H1 (cell line): ENCODE measurements around the gene SIGLEC7. TPM values are rescaled to one million over a fixed set of nuclear protein-coding genes. Genes with fewer than 3 reads are reported as not detected.

ENCODE experiments used
- CTCF ChIA-PET: fragments of 300-600 bp; sonication (Branson Sonifier 250); formaldehyde crosslinking; loops from one replicate; lab custom pipeline; 2021; ENCODE audit not compliant: partially characterized antibody; lab: Charles Lee
- POLR2A ChIA-PET: fragments of 300-600 bp; sonication (Branson Sonifier 250); formaldehyde crosslinking; loops from one replicate; lab custom pipeline; 2021; ENCODE audit warnings: inconsistent platforms; ENCODE audit not compliant: partially characterized antibody; lab: Charles Lee
- DNase-seq, 2 experiments: peaks; one replicate each; pipeline versions ENCODE4 v3.0.0 to v3.0.0-alpha.2; 2010 to 2022; ENCODE audit warnings: low spot score in 2 of 2, low read depth in 1 of 2, mixed read lengths in 1 of 2
- FAIRE-seq: peaks from 2 replicates; lab custom pipeline; 2011; peaks lifted over from hg19 to GRCh38; lab: Jason Lieb, UNC
- H2AFZ ChIP-seq: 2 replicates; pipeline ENCODE4 v1.8.1; 2012; ENCODE audit warnings: low read length, inconsistent platforms
- H2AK5ac ChIP-seq: 2 replicates; pipeline ENCODE4 v1.6.1; 2013; ENCODE audit warnings: low read depth, low read length
- H2BK120ac ChIP-seq: replicated peaks from 2 replicates; pipeline ENCODE3; 2013; ENCODE audit warnings: low read depth, low read length, inconsistent platforms
- H2BK12ac ChIP-seq: 2 replicates; pipeline ENCODE4 v1.6.1; 2013; ENCODE audit warnings: low read depth, low read length
- H2BK15ac ChIP-seq: 2 replicates; pipeline ENCODE4 v1.6.1; 2013; ENCODE audit warnings: low read length
- H2BK20ac ChIP-seq: 2 replicates; pipeline ENCODE4 v1.6.1; 2013; ENCODE audit warnings: low read length
- H2BK5ac ChIP-seq: 2 replicates; pipeline ENCODE4 v1.6.1; 2013; ENCODE audit warnings: low read depth, low read length
- H3K14ac ChIP-seq: 2 replicates; pipeline ENCODE4 v1.6.1; 2013; ENCODE audit warnings: inconsistent platforms; ENCODE audit not compliant: insufficient read length
- H3K18ac ChIP-seq: 2 replicates; pipeline ENCODE4 v1.6.1; 2013; ENCODE audit warnings: low read length; ENCODE audit errors: extremely low read depth
- H3K23ac ChIP-seq: 2 replicates; pipeline ENCODE4 v1.6.1; 2013; ENCODE audit warnings: inconsistent platforms; ENCODE audit not compliant: insufficient read length
- H3K23me2 ChIP-seq: 2 replicates; pipeline ENCODE4 v1.6.1; 2013; ENCODE audit warnings: low read depth, low read length
- H3K27ac ChIP-seq: 2 replicates; pipeline ENCODE4 v1.6.1; 2011; ENCODE audit warnings: low read depth, low read length, inconsistent platforms
- H3K27me3 ChIP-seq, 4 experiments: replicated peaks in 1 of 4; 1 replicate in 1 of 4; 2 replicates in 3 of 4; pipeline versions ENCODE4 v1.6.1 to v1.8.1; 2011 to 2013; ENCODE audit warnings: low read length in 3 of 4, mild to moderate bottlenecking in 3 of 4, inconsistent platforms in 2 of 4, mixed read lengths in 2 of 4, moderate library complexity in 1 of 4; ENCODE audit not compliant: control insufficient read depth in 3 of 4, insufficient read depth in 3 of 4; ENCODE audit errors: extremely low read depth in 1 of 4
- H3K36me3 ChIP-seq, 4 experiments: 2 replicates each; pipeline versions ENCODE4 v1.6.1 to v1.8.1; 2011 to 2013; ENCODE audit warnings: mild to moderate bottlenecking in 4 of 4, low read length in 3 of 4, moderate library complexity in 2 of 4, control low read depth in 1 of 4, inconsistent platforms in 1 of 4; ENCODE audit not compliant: insufficient read depth in 4 of 4, control insufficient read depth in 2 of 4
- H3K4ac ChIP-seq: replicated peaks from 2 replicates; pipeline ENCODE3; 2013; ENCODE audit warnings: low read length, low read depth, mixed read lengths, inconsistent platforms; ENCODE audit not compliant: insufficient read length
- H3K4me1 ChIP-seq, 4 experiments: replicated peaks in 1 of 4; 1 replicate in 1 of 4; 2 replicates in 3 of 4; pipeline versions ENCODE4 v1.6.1 to v1.8.1; 2011 to 2013; ENCODE audit warnings: low read length in 3 of 4, inconsistent platforms in 2 of 4, mixed read lengths in 1 of 4; ENCODE audit not compliant: insufficient read depth in 4 of 4, control insufficient read depth in 3 of 4
- H3K4me2 ChIP-seq, 2 experiments: 2 replicates each; pipeline versions ENCODE4 v1.6.1 to v1.8.1; 2011 to 2013; ENCODE audit warnings: low read depth in 2 of 2, low read length in 2 of 2, control low read depth in 1 of 2, inconsistent platforms in 1 of 2, mild to moderate bottlenecking in 1 of 2; ENCODE audit not compliant: insufficient read depth in 1 of 2
- H3K4me3 ChIP-seq, 4 experiments: fragments of 200-600, 300-600 bp in 1 of 4; sonication (generic), shearing (Covaris generic), sonication (Bioruptor Twin) in 1 of 4; 2 replicates each; pipeline versions ENCODE4 v1.5.1 to v1.8.1; 2011 to 2016; ENCODE audit warnings: low read length in 4 of 4, low read depth in 3 of 4, control low read depth in 2 of 4, inconsistent platforms in 2 of 4, mild to moderate bottlenecking in 2 of 4, mixed read lengths in 1 of 4, moderate library complexity in 1 of 4; ENCODE audit not compliant: insufficient read depth in 2 of 4; ENCODE audit errors: extremely low read depth in 1 of 4
- H3K56ac ChIP-seq: replicated peaks from 2 replicates; pipeline ENCODE3; 2013; ENCODE audit warnings: low read depth, mild to moderate bottlenecking, mixed read lengths, low read length, inconsistent platforms; ENCODE audit not compliant: insufficient read length
- H3K79me1 ChIP-seq: 2 replicates; pipeline ENCODE4 v1.6.1; 2013; ENCODE audit warnings: low read depth, low read length, control low read depth
- H3K79me2 ChIP-seq, 2 experiments: 2 replicates each; pipeline versions ENCODE4 v1.6.1 to v1.8.1; 2012 to 2013; ENCODE audit warnings: low read length in 2 of 2, mild to moderate bottlenecking in 2 of 2, inconsistent platforms in 1 of 2; ENCODE audit not compliant: insufficient read depth in 2 of 2, control insufficient read depth in 1 of 2
- H3K9ac ChIP-seq, 4 experiments: replicated peaks in 1 of 4; 1 replicate in 1 of 4; 2 replicates in 3 of 4; pipeline versions ENCODE4 v1.6.1 to v1.8.1; 2011 to 2013; ENCODE audit warnings: low read depth in 3 of 4, low read length in 3 of 4, control low read depth in 2 of 4, mild to moderate bottlenecking in 2 of 4, moderate library complexity in 2 of 4, inconsistent platforms in 1 of 4; ENCODE audit errors: extremely low read depth in 1 of 4
- H3K9me3 ChIP-seq, 2 experiments: 2 replicates each; pipeline versions ENCODE4 v1.6.1 to v1.8.1; 2012 to 2013; ENCODE audit warnings: mild to moderate bottlenecking in 2 of 2, moderate library complexity in 2 of 2, control low read depth in 1 of 2, inconsistent platforms in 1 of 2, low read depth in 1 of 2, low read length in 1 of 2, mixed read lengths in 1 of 2; ENCODE audit not compliant: insufficient read depth in 2 of 2
- H4K20me1 ChIP-seq, 2 experiments: replicated peaks in 1 of 2; 2 replicates each; pipeline versions ENCODE3 to v1.8.1; 2011 to 2013; ENCODE audit warnings: inconsistent platforms in 2 of 2, low read length in 2 of 2, mild to moderate bottlenecking in 1 of 2; ENCODE audit not compliant: insufficient read depth in 2 of 2, control insufficient read depth in 1 of 2
- H4K5ac ChIP-seq: 2 replicates; pipeline ENCODE4 v1.6.1; 2013; ENCODE audit warnings: low read length, low read depth, mixed read lengths, inconsistent platforms; ENCODE audit not compliant: insufficient read length
- H4K8ac ChIP-seq: 2 replicates; pipeline ENCODE4 v1.8.0; 2013; ENCODE audit warnings: mild to moderate bottlenecking, moderate library complexity, low read length, inconsistent platforms; ENCODE audit not compliant: insufficient read depth; ENCODE audit errors: extremely low read depth
- H4K91ac ChIP-seq: replicated peaks from 2 replicates; pipeline ENCODE3; 2013; ENCODE audit warnings: low read length, mixed read lengths, inconsistent platforms; ENCODE audit not compliant: insufficient read length
- WGBS, 2 experiments: shearing (Covaris generic) in 1 of 2; methylation state at CpG; one replicate each; pipeline versions ENCODE4 v1.1.6 to v1.1.7; 2013 to 2015; ENCODE audit warnings: low lambda C conversion rate in 2 of 2, mixed read lengths in 2 of 2, inconsistent platforms in 1 of 2, low coverage in 1 of 2, missing lambda C conversion rate in 1 of 2; ENCODE audit not compliant: insufficient replicate concordance in 2 of 2, insufficient coverage in 1 of 2, insufficient read length in 1 of 2; ENCODE audit errors: extremely low coverage in 1 of 2, missing lambda C conversion rate in 1 of 2; 5-methylcytosine and 5-hydroxymethylcytosine counted together
- polyA plus RNA-seq, 7 experiments: library from polyadenylated mRNA; depleted of rRNA in 3 of 7; stranded (reverse) in 5 of 7; unstranded in 2 of 7; fragments of >200 nt in 5 of 7; fragments of 200-250 nt in 2 of 7; gene quantifications; 1 replicate in 5 of 7; 2 replicates in 1 of 7; 4 replicates in 1 of 7; pipeline versions ENCODE4 v1.2.1 to v1.2.3, GENCODE V29; 2011 to 2013; ENCODE audit warnings: missing spikeins in 2 of 7, mixed read lengths in 2 of 7
- total RNA-seq: library from RNA; stranded (reverse); fragmentation: NEBNext Ultra II Directional; extraction: Animal tissue kit (Norgen Biotek cat#: 25700); gene quantifications from 2 replicates; pipeline ENCODE4 v1.2.1, GENCODE V29; 2021

Gene SIGLEC7
- total and polyA plus RNA-seq, 2 of the 8 experiments (the other 6 are each of a cell fraction or from before 2014, with no cell fraction given): not detected

GRCh38 chr19:51116736-51117286 lies 25.3 kb upstream of the SIGLEC7 start:
- Histone ChIP-seq H2BK5ac (no peak overlapping the region), H3K4me1 (no peaks in the 10 kb centered on the region), H4K20me1 (no peaks in the 10 kb centered on the region), H3K4me2 (no peak overlapping the region), H3K18ac (no peak overlapping the region), H3K4ac (no peak overlapping the region), H3K36me3 (no peaks in the 10 kb centered on the region), H3K79me2 (no peaks in the 10 kb centered on the region), H3K4me3 (no peak overlapping the region), H3K9ac (no peak overlapping the region), H4K5ac (no peak overlapping the region), H2BK120ac (no peak overlapping the region), H2BK20ac (no peak overlapping the region), H3K9me3 (no peaks in the 10 kb centered on the region), H3K27ac (no peak overlapping the region), H3K27me3 (peaks cover 0 to 9% (median 0%) of the 10 kb centered on the region in 4 experiments; a peak in 3 of 7 replicates), H2BK12ac (no peak overlapping the region), H3K23me2 (no peaks in the 10 kb centered on the region; the same call in 1 of the 2 replicates), H2AFZ (no peak overlapping the region), H3K23ac (no peak overlapping the region), H2BK15ac (no peak overlapping the region), H4K8ac (no peak overlapping the region), H3K14ac (no peak overlapping the region), H4K91ac (no peak overlapping the region), H3K56ac (no peak overlapping the region), H3K79me1 (no peaks in the 10 kb centered on the region), H2AK5ac (no peak overlapping the region)
- DNase-seq: no peak
- WGBS, 2 experiments: 84% methylated on average over 6 of the region's 6 CpGs; no CpG with 5 or more reads in 1 of the 2 experiments
- CTCF ChIA-PET: no interaction called here
- POLR2A ChIA-PET: no interaction called here
- no peak for FAIRE-seq
